ENCODE measurements around the gene MRM2. TPM values are rescaled to one million over a fixed set of nuclear protein-coding genes. Genes with fewer than 3 reads are reported as not detected.

The MRM2 gene
- total and polyA plus RNA-seq, 12 donors, result 16.8 to 36.7 (median 25.7) TPM

DNA sequence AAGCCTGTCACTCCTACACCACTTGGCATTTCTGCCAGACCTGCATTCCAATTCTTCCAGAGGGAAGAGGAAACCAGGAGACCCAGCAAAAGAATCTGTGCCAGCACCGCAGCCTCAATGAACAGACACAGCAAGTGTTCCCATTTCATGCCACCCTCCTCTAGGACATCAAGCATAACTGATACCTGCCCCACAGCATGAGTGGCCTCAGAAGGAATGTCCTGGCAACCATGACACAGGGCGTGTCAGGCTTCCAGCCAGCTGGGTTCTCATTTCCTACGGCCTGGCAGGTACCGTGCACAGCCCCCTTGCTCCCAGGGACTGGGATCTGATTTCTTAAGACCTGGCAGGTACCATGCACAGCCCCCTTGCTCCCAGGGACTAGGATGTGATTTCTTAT is 17.1 kb downstream of the MRM2 start:
- WGBS, 4 donors, result 79 to 90% (median 85%) methylated on average over 2 to 4 of the region's 4 CpGs
- H3K36me3 ChIP-seq (replicated peaks in 1 of 2), result peaks cover 0 to 33% of the 10 kb centered on the region in 2 donors

DNA sequence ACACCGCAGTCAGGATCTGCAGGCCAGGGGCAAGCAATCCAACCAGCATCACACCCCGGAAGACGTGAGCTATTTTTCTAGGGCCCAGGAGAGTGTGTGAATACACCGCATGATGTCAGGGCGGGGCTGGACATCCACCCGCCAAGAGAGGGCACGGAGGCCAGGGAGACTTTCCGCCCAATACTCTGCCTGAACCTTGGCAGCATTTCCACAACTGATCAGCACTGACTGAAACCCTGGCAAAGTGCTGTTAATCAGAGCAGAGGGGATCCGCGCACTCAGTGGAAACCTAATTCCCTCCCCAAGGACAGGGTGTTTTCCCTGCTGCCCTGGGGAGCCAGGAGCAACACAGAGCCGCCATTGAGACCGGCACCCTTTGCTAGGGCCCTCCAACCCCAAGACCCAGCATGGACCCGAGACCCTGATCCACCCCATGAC is 17.5 kb downstream of the MRM2 start:
- DNase-seq, result no peak
- intact Hi-C loops (cut with DNase I), result no loop called here
- Histone ChIP-seq H3K9me3 (replicated peaks in 1 of 3) (no peaks in the 10 kb centered on the region), H3K27me3 (no peaks in the 10 kb centered on the region), H3K4me3 (no peak overlapping the region), H3K36me3 (replicated peaks in 1 of 2) (peaks cover 0 to 33% of the 10 kb centered on the region in 2 donors), H3K27ac (no peak overlapping the region), H3K4me1 (replicated peaks in 1 of 2) (no peaks in the 10 kb centered on the region)
- 81 to 100% (median 92%) methylated on average over 5 to 13 of the region's 13 CpGs for WGBS, 4 donors
- TF ChIP-seq, protein P1, sequence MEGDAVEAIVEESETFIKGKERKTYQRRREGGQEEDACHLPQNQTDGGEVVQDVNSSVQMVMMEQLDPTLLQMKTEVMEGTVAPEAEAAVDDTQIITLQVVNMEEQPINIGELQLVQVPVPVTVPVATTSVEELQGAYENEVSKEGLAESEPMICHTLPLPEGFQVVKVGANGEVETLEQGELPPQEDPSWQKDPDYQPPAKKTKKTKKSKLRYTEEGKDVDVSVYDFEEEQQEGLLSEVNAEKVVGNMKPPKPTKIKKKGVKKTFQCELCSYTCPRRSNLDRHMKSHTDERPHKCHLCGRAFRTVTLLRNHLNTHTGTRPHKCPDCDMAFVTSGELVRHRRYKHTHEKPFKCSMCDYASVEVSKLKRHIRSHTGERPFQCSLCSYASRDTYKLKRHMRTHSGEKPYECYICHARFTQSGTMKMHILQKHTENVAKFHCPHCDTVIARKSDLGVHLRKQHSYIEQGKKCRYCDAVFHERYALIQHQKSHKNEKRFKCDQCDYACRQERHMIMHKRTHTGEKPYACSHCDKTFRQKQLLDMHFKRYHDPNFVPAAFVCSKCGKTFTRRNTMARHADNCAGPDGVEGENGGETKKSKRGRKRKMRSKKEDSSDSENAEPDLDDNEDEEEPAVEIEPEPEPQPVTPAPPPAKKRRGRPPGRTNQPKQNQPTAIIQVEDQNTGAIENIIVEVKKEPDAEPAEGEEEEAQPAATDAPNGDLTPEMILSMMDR (IDR thresholded peaks at IDR 0.05), result no peak
- no peak for TF ChIP-seq POLR2A (IDR thresholded peaks at IDR 0.05)

More for the DNA sequence above, 17.1 kb downstream of the MRM2 start:
- H3K4me1 ChIP-seq (replicated peaks in 1 of 2), result no peaks in the 10 kb centered on the region
- intact Hi-C loops (cut with DNase I), result no loop called here
- no peaks in the 10 kb centered on the region for H3K27me3 ChIP-seq
- no peak overlapping the region for H3K27ac ChIP-seq
- no peak overlapping the region for H3K4me3 ChIP-seq
- no peaks in the 10 kb centered on the region for H3K9me3 ChIP-seq (replicated peaks in 1 of 3)
- TF ChIP-seq, protein P1 (IDR thresholded peaks at IDR 0.05), result no peak
- no peak for TF ChIP-seq POLR2A (IDR thresholded peaks at IDR 0.05)
- no peak for DNase-seq

DNA sequence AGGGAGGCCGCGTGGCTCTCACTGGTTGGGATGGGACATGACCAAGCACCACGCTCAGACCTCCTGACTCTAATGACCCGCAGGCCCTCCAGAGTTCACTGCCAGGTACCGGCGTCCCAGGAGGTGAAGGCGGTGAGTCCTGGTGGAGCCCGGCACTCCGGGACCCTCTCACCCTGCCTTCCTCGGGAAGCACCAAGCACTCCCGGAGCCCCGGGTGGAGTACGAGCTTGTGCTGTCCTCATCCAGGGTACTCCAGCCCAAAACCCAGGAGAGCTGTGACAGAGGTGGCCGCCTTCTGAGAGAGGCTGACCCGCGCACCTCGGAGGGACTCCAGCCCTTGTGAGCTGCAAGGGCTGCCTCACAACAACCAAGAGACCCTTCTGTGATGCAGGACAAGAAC is 18.7 kb downstream of the MRM2 start:
- Histone ChIP-seq H3K4me3 (no peak overlapping the region), H3K27me3 (no peaks in the 10 kb centered on the region), H3K4me1 (replicated peaks in 1 of 2) (no peaks in the 10 kb centered on the region), H3K9me3 (replicated peaks in 1 of 3) (no peaks in the 10 kb centered on the region), H3K36me3 (replicated peaks in 1 of 2) (peaks cover 0 to 39% of the 10 kb centered on the region in 2 donors), H3K27ac (no peak overlapping the region)
- intact Hi-C loops (cut with DNase I), result no loop called here
- no peak for TF ChIP-seq POLR2A (IDR thresholded peaks at IDR 0.05)
- TF ChIP-seq, protein P1 (IDR thresholded peaks at IDR 0.05), result no peak
- WGBS, 4 donors, result 90 to 95% (median 94%) methylated on average over 8 to 17 of the region's 17 CpGs; no CpG with 5 or more reads in 1 of the 4 donors
- DNase-seq, result no peak

DNA sequence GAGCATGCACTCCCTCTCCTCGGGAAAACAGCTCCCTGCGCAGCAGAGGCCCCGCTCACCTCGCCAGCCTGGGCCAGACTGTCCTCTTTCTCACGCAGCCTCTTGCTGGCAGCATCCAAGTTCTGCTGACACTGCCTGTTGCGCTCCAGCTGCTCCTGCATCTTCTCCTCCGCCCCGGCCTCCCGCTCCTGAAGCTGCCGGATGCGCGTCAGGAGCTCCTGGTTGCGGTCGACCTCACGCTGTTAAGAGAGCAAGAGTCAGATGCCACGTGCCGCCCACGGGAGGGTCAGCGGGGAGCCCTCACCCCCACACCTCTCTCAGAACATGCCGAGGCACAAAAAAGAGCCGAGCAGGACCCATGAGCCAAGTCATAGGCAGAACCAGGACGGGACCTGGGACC is 19.5 kb downstream of the MRM2 start:
- WGBS, 4 donors, result 89 to 94% (median 91%) methylated on average over 16 to 22 of the region's 22 CpGs
- no peak for TF ChIP-seq POLR2A (IDR thresholded peaks at IDR 0.05)
- TF ChIP-seq, protein P1 (IDR thresholded peaks at IDR 0.05), result no peak
- intact Hi-C loops (cut with DNase I), result no loop called here

More for the DNA sequence above, 19.5 kb downstream of the MRM2 start:
- no peak for DNase-seq
- no peak overlapping the region for H3K27ac ChIP-seq
- H3K4me1 ChIP-seq (replicated peaks in 1 of 2), result no peaks in the 10 kb centered on the region
- no peaks in the 10 kb centered on the region for H3K27me3 ChIP-seq
- peaks cover 0 to 41% of the 10 kb centered on the region in 2 donors for H3K36me3 ChIP-seq (replicated peaks in 1 of 2)
- H3K9me3 ChIP-seq (replicated peaks in 1 of 3), result no peaks in the 10 kb centered on the region
- H3K4me3 ChIP-seq, result no peak overlapping the region

All from adrenal gland (tissue), 12 donors.